Measurements from ENCODE around the gene ST6GALNAC2. TPM values are rescaled to one million over a fixed set of nuclear protein-coding genes. Genes with fewer than 3 reads are reported as not detected.

Gene ST6GALNAC2
- total and polyA plus RNA-seq, 10 of the 15 experiments (the other 5 are each of a cell fraction or from before 2014, with no cell fraction given): 0.08 to 0.41 (median 0.23) TPM; not detected in 6

DNA sequence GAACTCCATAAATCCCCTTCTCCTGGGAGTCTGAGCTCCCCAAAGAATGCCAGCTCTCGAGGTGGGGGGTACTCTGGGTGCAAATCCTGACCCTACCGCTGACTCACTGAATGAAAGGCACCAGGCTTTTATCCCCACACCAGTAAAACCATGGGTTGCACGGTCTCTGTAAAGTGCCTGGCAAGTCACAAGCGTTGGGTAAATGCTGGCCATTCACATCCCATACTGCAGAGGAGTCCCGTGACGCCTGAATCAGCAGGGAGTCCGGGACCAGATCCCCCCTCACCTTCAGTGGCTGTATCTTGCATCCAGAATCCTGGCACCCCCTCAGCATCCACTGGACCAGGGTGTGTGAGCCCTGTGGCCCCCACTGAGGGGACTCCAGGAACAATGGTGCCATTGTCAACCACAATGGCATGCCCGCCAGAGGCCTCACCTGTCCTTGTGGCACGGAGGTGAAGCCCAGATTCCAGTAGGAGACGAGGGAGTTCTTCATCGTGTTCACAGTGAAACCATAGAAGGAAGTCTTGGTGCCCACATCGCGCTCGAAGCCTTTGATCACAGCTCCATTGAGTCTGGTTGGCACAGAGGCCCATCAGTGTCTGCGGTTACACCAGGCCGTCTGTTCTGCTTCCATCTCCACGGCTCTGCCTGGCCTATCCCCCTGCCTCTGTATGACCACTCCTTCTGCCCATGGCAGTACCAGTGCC is 13.3 kb downstream of the ST6GALNAC2 start:
- ChIA-PET POLR2A (no interaction called here), RAD21 (ENCODE audit: unreplicated experiment) (interaction anchor here (0.6 kb wide), 1 partner anchor 477 kb away, joined by 3 read pairs; no protein-coding TSS in a partner anchor), SMC1A (ENCODE audit: uncharacterized antibody, unreplicated experiment) (no interaction called here), CTCF (interaction anchor here (1.0 to 1.3 kb wide), 2 partner anchors 12 to 14 kb away, joined by 3 to 5 read pairs; no protein-coding TSS in a partner anchor)
- ATAC-seq (no peak), FAIRE-seq (no peak), DNase-seq (ENCODE audit: low read depth, low spot score) (no peak)
- 40% methylated on average over 17 of the region's 17 CpGs for WGBS (ENCODE audit: insufficient coverage, insufficient replicate concordance, low lambda C conversion rate, missing lambda C conversion rate)
- intact Hi-C loops (cut with micrococcal nuclease; ENCODE audit: unreplicated experiment) (no loop called here), in situ Hi-C loops (cut with MboI) (no loop called here)
- no peaks in the 10 kb centered on the region for H3K27me3 ChIP-seq (replicated peaks in 1 of 2; ENCODE audit: control insufficient read depth in 2 of 2, insufficient read depth in 2 of 2, low read length in 1 of 2)
- H3K4me1 ChIP-seq (ENCODE audit: control insufficient read depth, insufficient read depth, low read length): no peaks in the 10 kb centered on the region
- no TSS peak for BruUV-seq (replicated peaks)
- H3K9ac ChIP-seq (ENCODE audit: control insufficient read depth, insufficient read depth, low read length): no peak overlapping the region
- no peak overlapping the region for H3K27ac ChIP-seq (ENCODE audit: control insufficient read depth, insufficient read depth)
- H3K36me3 ChIP-seq (ENCODE audit: control insufficient read depth in 2 of 2, insufficient read depth in 2 of 2, low read length in 1 of 2): no peaks in the 10 kb centered on the region; a peak in 1 of 4 replicates
- no peak overlapping the region for H3K4me2 ChIP-seq (ENCODE audit: control insufficient read depth, insufficient read depth)
- H3K79me2 ChIP-seq (ENCODE audit: control insufficient read depth, insufficient read depth, low read length): no peaks in the 10 kb centered on the region
- no peak overlapping the region for H2AFZ ChIP-seq (ENCODE audit: control insufficient read depth, low read depth, low read length)
- no peaks in the 10 kb centered on the region for H3K9me3 ChIP-seq (replicated peaks; ENCODE audit: control insufficient read depth, insufficient read depth, low read length)
- H3K4me3 ChIP-seq: no peak overlapping the region
- no peaks in the 10 kb centered on the region for H4K20me1 ChIP-seq (ENCODE audit: control insufficient read depth, insufficient read depth)
- TF ChIP-seq FOXK2 (IDR thresholded peaks at IDR 0.05) (no peak), NR2C1 (IDR thresholded peaks at IDR 0.05) (no peak), CHD2 (IDR thresholded peaks at IDR 0.05; ENCODE audit: borderline replicate concordance, low read depth, low read length) (no peak), GATAD2B (conservative IDR thresholded peaks at IDR 0.05; ENCODE audit: low read depth) (no peak), MEF2A (IDR thresholded peaks at IDR 0.05; ENCODE audit: insufficient read depth, low read depth, low read length) (no peak), RAD21 (IDR thresholded peaks at IDR 0.05; ENCODE audit: insufficient read depth, low read depth, low read length) (no peak), ZZZ3 (IDR thresholded peaks at IDR 0.05; ENCODE audit: control insufficient read depth, insufficient read length, low read depth) (no peak), ETV6 (conservative IDR thresholded peaks at IDR 0.05 in 1 of 2, IDR thresholded peaks at IDR 0.05 in 1 of 2; ENCODE audit: borderline replicate concordance in 1 of 2, low read depth in 1 of 2) (no peak), BCL11A (IDR thresholded peaks at IDR 0.05; ENCODE audit: low read depth, low read length) (no peak), JUND (IDR thresholded peaks at IDR 0.05; ENCODE audit: low read depth, low read length) (no peak), SIX5 (IDR thresholded peaks at IDR 0.05; ENCODE audit: low read depth, low read length, severe bottlenecking) (no peak), NR2F1 (conservative IDR thresholded peaks at IDR 0.05) (no peak), ZNF217 (IDR thresholded peaks at IDR 0.05) (no peak), MEF2B (IDR thresholded peaks at IDR 0.05; ENCODE audit: partially characterized antibody, poor library complexity, severe bottlenecking) (no peak), SIN3A (IDR thresholded peaks at IDR 0.05; ENCODE audit: low read depth, low read length) (no peak)
- TF ChIP-seq, protein P1, sequence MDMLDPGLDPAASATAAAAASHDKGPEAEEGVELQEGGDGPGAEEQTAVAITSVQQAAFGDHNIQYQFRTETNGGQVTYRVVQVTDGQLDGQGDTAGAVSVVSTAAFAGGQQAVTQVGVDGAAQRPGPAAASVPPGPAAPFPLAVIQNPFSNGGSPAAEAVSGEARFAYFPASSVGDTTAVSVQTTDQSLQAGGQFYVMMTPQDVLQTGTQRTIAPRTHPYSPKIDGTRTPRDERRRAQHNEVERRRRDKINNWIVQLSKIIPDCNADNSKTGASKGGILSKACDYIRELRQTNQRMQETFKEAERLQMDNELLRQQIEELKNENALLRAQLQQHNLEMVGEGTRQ (IDR thresholded peaks at IDR 0.05; ENCODE audit: borderline replicate concordance, low read depth, low read length): no peak
- TF ChIP-seq, protein P2, sequence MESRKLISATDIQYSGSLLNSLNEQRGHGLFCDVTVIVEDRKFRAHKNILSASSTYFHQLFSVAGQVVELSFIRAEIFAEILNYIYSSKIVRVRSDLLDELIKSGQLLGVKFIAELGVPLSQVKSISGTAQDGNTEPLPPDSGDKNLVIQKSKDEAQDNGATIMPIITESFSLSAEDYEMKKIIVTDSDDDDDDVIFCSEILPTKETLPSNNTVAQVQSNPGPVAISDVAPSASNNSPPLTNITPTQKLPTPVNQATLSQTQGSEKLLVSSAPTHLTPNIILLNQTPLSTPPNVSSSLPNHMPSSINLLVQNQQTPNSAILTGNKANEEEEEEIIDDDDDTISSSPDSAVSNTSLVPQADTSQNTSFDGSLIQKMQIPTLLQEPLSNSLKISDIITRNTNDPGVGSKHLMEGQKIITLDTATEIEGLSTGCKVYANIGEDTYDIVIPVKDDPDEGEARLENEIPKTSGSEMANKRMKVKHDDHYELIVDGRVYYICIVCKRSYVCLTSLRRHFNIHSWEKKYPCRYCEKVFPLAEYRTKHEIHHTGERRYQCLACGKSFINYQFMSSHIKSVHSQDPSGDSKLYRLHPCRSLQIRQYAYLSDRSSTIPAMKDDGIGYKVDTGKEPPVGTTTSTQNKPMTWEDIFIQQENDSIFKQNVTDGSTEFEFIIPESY (IDR thresholded peaks at IDR 0.05): no peak
- TF ChIP-seq, protein P3, sequence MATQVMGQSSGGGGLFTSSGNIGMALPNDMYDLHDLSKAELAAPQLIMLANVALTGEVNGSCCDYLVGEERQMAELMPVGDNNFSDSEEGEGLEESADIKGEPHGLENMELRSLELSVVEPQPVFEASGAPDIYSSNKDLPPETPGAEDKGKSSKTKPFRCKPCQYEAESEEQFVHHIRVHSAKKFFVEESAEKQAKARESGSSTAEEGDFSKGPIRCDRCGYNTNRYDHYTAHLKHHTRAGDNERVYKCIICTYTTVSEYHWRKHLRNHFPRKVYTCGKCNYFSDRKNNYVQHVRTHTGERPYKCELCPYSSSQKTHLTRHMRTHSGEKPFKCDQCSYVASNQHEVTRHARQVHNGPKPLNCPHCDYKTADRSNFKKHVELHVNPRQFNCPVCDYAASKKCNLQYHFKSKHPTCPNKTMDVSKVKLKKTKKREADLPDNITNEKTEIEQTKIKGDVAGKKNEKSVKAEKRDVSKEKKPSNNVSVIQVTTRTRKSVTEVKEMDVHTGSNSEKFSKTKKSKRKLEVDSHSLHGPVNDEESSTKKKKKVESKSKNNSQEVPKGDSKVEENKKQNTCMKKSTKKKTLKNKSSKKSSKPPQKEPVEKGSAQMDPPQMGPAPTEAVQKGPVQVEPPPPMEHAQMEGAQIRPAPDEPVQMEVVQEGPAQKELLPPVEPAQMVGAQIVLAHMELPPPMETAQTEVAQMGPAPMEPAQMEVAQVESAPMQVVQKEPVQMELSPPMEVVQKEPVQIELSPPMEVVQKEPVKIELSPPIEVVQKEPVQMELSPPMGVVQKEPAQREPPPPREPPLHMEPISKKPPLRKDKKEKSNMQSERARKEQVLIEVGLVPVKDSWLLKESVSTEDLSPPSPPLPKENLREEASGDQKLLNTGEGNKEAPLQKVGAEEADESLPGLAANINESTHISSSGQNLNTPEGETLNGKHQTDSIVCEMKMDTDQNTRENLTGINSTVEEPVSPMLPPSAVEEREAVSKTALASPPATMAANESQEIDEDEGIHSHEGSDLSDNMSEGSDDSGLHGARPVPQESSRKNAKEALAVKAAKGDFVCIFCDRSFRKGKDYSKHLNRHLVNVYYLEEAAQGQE (IDR thresholded peaks at IDR 0.05; ENCODE audit: low read depth, low read length): no peak

Measured in GM12878 (cell line).